GM06990 (cell line): ENCODE results near the gene SLC26A4.

Experiments used
- DNase-seq: peaks from one replicate; pipeline ENCODE4 v3.0.0-alpha.2; 2011; ENCODE audit not compliant: insufficient read length; ENCODE audit errors: extremely low read depth
- H3K27me3 ChIP-seq: replicated peaks from 2 replicates; pipeline ENCODE4 v1.6.0; 2011; ENCODE audit warnings: low read length; ENCODE audit not compliant: control insufficient read depth, insufficient read depth
- H3K36me3 ChIP-seq: 2 replicates; pipeline ENCODE4 v1.5.1; 2011; ENCODE audit warnings: low read length; ENCODE audit not compliant: control insufficient read depth, insufficient read depth
- H3K4me3 ChIP-seq: replicated peaks from 2 replicates; pipeline ENCODE4 v1.5.1; 2011; ENCODE audit warnings: low read depth, mild to moderate bottlenecking, control low read depth, low read length
- CTCF ChIP-seq: IDR thresholded peaks from 2 replicates; pipeline ENCODE4 v1.5.1; 2011; ENCODE audit warnings: low read length, control low read depth, mild to moderate bottlenecking, inconsistent platforms; ENCODE audit not compliant: insufficient read depth, poor library complexity, severe bottlenecking

Gene SLC26A4

GRCh38 chr7:107643407-107643806 lies 17.2 kb upstream of the SLC26A4 start:
- no peak overlapping the region for H3K4me3 ChIP-seq
- H3K36me3 ChIP-seq, result no peaks in the 10 kb centered on the region
- no peaks in the 10 kb centered on the region for H3K27me3 ChIP-seq
- DNase-seq, result no peak
- TF ChIP-seq CTCF, result no peak

GRCh38 chr7:107643938-107644308 lies 16.7 kb upstream of the SLC26A4 start:
- TF ChIP-seq CTCF, result no peak
- no peaks in the 10 kb centered on the region for H3K27me3 ChIP-seq
- DNase-seq, result no peak
- H3K4me3 ChIP-seq, result no peak overlapping the region
- no peaks in the 10 kb centered on the region for H3K36me3 ChIP-seq

GRCh38 chr7:107644309-107644974 lies 16.2 kb upstream of the SLC26A4 start:
- Histone ChIP-seq H3K27me3 (no peaks in the 10 kb centered on the region), H3K4me3 (no peak overlapping the region), H3K36me3 (no peaks in the 10 kb centered on the region)
- TF ChIP-seq CTCF, result no peak
- no peak for DNase-seq

GRCh38 chr7:107652642-107653041 lies 8.0 kb upstream of the SLC26A4 start:
- Histone ChIP-seq H3K36me3 (no peaks in the 10 kb centered on the region), H3K27me3 (no peaks in the 10 kb centered on the region), H3K4me3 (no peak overlapping the region)
- no peak for DNase-seq
- no peak for TF ChIP-seq CTCF

GRCh38 chr7:107658467-107658866 lies 2.2 kb upstream of the SLC26A4 start:
- H3K36me3 ChIP-seq, result no peaks in the 10 kb centered on the region
- H3K27me3 ChIP-seq, result no peaks in the 10 kb centered on the region
- no peak overlapping the region for H3K4me3 ChIP-seq
- TF ChIP-seq CTCF, result no peak
- DNase-seq, result no peak

- H3K36me3 ChIP-seq, result no peaks in the 10 kb centered on the region
- H3K4me3 ChIP-seq, result no peak overlapping the region
- no peak for TF ChIP-seq CTCF
- no peaks in the 10 kb centered on the region for H3K27me3 ChIP-seq
- no peak for DNase-seq
Observed at GRCh38 chr7:107659666-107660065, 962 bp upstream of the SLC26A4 start.
